ENCODE results near the gene HSF2. TPM values are rescaled to one million over a fixed set of nuclear protein-coding genes. Genes with fewer than 3 reads are reported as not detected.

Gene HSF2
- total and polyA plus RNA-seq, 12 donors: 14.6 to 64.4 (median 19.5) TPM

- Histone ChIP-seq H3K27ac (peak overlapping the region; percentile 43 to 95 (median 85)), H3K36me3 (replicated peaks in 1 of 2) (no peaks in the 10 kb centered on the region), H3K4me3 (peak overlapping the region; percentile 82 to 100 (median 91)), H3K27me3 (no peaks in the 10 kb centered on the region), H3K4me1 (replicated peaks in 1 of 2) (peaks cover 12 to 47% of the 10 kb centered on the region in 2 donors), H3K9me3 (replicated peaks in 1 of 3) (no peaks in the 10 kb centered on the region)
- TF ChIP-seq CTCF (IDR thresholded peaks at IDR 0.05) (no peak), POLR2A (IDR thresholded peaks at IDR 0.05) (no peak)
- intact Hi-C loops (cut with DNase I): no loop called here
- DNase-seq: peak in 2 of 7 donors; percentile 39 to 54
- WGBS, 4 donors: 0 to 1% (median 0%) methylated on average over 6 to 20 of the region's 20 CpGs
Observed at GRCh38 chr6:122400121-122400450, 634 bp downstream of the HSF2 start.

GRCh38 chr6:122400462-122401089, 1.1 kb downstream of the HSF2 start:
- TF ChIP-seq CTCF (IDR thresholded peaks at IDR 0.05) (no peak), POLR2A (IDR thresholded peaks at IDR 0.05) (no peak)
- intact Hi-C loops (cut with DNase I): no loop called here
- no peaks in the 10 kb centered on the region for H3K27me3 ChIP-seq
- H3K27ac ChIP-seq: peak overlapping the region in 1 of 5 donors; percentile 85
- peak overlapping the region in 3 of 4 donors; percentile 82 to 95 (median 87) for H3K4me3 ChIP-seq
- DNase-seq: no peak
- H3K4me1 ChIP-seq (replicated peaks in 1 of 2): peaks cover 12 to 45% of the 10 kb centered on the region in 2 donors
- no peaks in the 10 kb centered on the region for H3K9me3 ChIP-seq (replicated peaks in 1 of 3)
- no peaks in the 10 kb centered on the region for H3K36me3 ChIP-seq (replicated peaks in 1 of 2)
- 24 to 34% (median 30%) methylated on average over 4 of the region's 4 CpGs for WGBS, 4 donors

- Histone ChIP-seq H3K4me1 (replicated peaks in 1 of 2) (peaks cover 12 to 49% of the 10 kb centered on the region in 2 donors), H3K27me3 (no peaks in the 10 kb centered on the region), H3K4me3 (peak overlapping the region in 1 of 4 donors; percentile 87), H3K9me3 (replicated peaks in 1 of 3) (no peaks in the 10 kb centered on the region), H3K27ac (no peak overlapping the region), H3K36me3 (replicated peaks in 1 of 2) (no peaks in the 10 kb centered on the region)
- no peak for TF ChIP-seq POLR2A (IDR thresholded peaks at IDR 0.05)
- TF ChIP-seq CTCF (IDR thresholded peaks at IDR 0.05): no peak
- WGBS, 4 donors: 71 to 75% (median 75%) methylated on average over 4 of the region's 4 CpGs
- intact Hi-C loops (cut with DNase I): no loop called here
- no peak for DNase-seq
Observed at GRCh38 chr6:122401104-122401503, 1.7 kb downstream of the HSF2 start.

- Histone ChIP-seq H3K27me3 (no peaks in the 10 kb centered on the region), H3K27ac (no peak overlapping the region), H3K4me3 (no peak overlapping the region), H3K9me3 (replicated peaks in 1 of 3) (no peaks in the 10 kb centered on the region), H3K36me3 (replicated peaks in 1 of 2) (no peaks in the 10 kb centered on the region), H3K4me1 (replicated peaks in 1 of 2) (peaks cover 12 to 53% of the 10 kb centered on the region in 2 donors)
- 56 to 72% (median 69%) methylated on average over 2 of the region's 2 CpGs for WGBS, 4 donors
- intact Hi-C loops (cut with DNase I): no loop called here
- TF ChIP-seq CTCF (IDR thresholded peaks at IDR 0.05) (no peak), POLR2A (IDR thresholded peaks at IDR 0.05) (no peak)
- no peak for DNase-seq
Observed at GRCh38 chr6:122404444-122404843, 5.0 kb downstream of the HSF2 start.
